Neural cell (in vitro differentiated cells): ENCODE data around the gene NUP210L. TPM values are rescaled to one million over a fixed set of nuclear protein-coding genes. Genes with fewer than 3 reads are reported as not detected.

ENCODE experiments used
- H2AFZ ChIP-seq: fragments of 200-600, 300-800 bp; sonication (generic), shearing (Covaris generic); 2 replicates; pipeline ENCODE4 v1.6.0; 2014; ENCODE audit warnings: low read depth, mild to moderate bottlenecking, antibody characterized with exemption, low read length, moderate library complexity
- H3F3A ChIP-seq: fragments of 200-600 bp; shearing (Covaris generic); 2 replicates; pipeline ENCODE4 v1.6.1; 2016; ENCODE audit warnings: mild to moderate bottlenecking, moderate library complexity, mixed read lengths, antibody characterized with exemption, low read length; ENCODE audit not compliant: insufficient read depth, poor library complexity, severe bottlenecking
- H3K27ac ChIP-seq: fragments of 200-600, 300-800 bp; sonication (generic), shearing (Covaris generic); 2 replicates; pipeline ENCODE4 v1.5.1; 2014; ENCODE audit warnings: mild to moderate bottlenecking, low read length, moderate library complexity
- H3K27me3 ChIP-seq: fragments of 300-800, 200-600 bp; sonication (generic), shearing (Covaris generic); 2 replicates; pipeline ENCODE4 v1.6.0; 2014; ENCODE audit warnings: mild to moderate bottlenecking, low read depth, low read length, moderate library complexity; ENCODE audit not compliant: insufficient read depth
- H3K36me3 ChIP-seq: fragments of 300-800, 200-600 bp; sonication (generic), shearing (Covaris generic); 2 replicates; pipeline ENCODE4 v1.5.1; 2014; ENCODE audit warnings: mild to moderate bottlenecking, antibody characterized with exemption, low read length, moderate library complexity; ENCODE audit not compliant: insufficient read depth
- H3K4me2 ChIP-seq: fragments of 300-800, 200-600 bp; sonication (generic), shearing (Covaris generic); 2 replicates; pipeline ENCODE4 v1.6.0; 2014; ENCODE audit warnings: mild to moderate bottlenecking, low read length
- H3K4me3 ChIP-seq: fragments of 300-800, 200-600 bp; sonication (generic), shearing (Covaris generic); 2 replicates; pipeline ENCODE4 v1.5.1; 2014; ENCODE audit warnings: mild to moderate bottlenecking, low read length, moderate library complexity
- H3K79me2 ChIP-seq: fragments of 200-600 bp; shearing (Covaris generic); replicated peaks from 2 replicates; pipeline ENCODE4 v1.6.0; 2014; ENCODE audit warnings: mild to moderate bottlenecking, low read length, moderate library complexity; ENCODE audit not compliant: insufficient read depth
- H3K9ac ChIP-seq: fragments of 300-800, 200-600 bp; sonication (generic), shearing (Covaris generic); 2 replicates; pipeline ENCODE4 v1.6.1; 2016; ENCODE audit warnings: mild to moderate bottlenecking, low read length, mixed read lengths
- H3K9me2 ChIP-seq: fragments of 200-600 bp; shearing (Covaris generic); 2 replicates; pipeline ENCODE4 v1.6.1; 2016; ENCODE audit warnings: mild to moderate bottlenecking, low read length, mixed read lengths; ENCODE audit not compliant: insufficient read depth
- H3K9me3 ChIP-seq: fragments of 200-600, 300-800 bp; sonication (generic), shearing (Covaris generic); 2 replicates; pipeline ENCODE4 v1.6.1; 2016; ENCODE audit warnings: mild to moderate bottlenecking, mixed run types, low read length, moderate library complexity, mixed read lengths
- H4K20me1 ChIP-seq: fragments of 200-600 bp; shearing (Covaris generic); 2 replicates; pipeline ENCODE4 v1.6.1; 2016; ENCODE audit warnings: mild to moderate bottlenecking, mixed run types; ENCODE audit not compliant: insufficient read depth
- CTCF ChIP-seq: fragments of 450-650 bp; IDR thresholded peaks from 2 replicates; pipeline ENCODE4 v1.5.1; 2014; ENCODE audit warnings: antibody characterized with exemption, mild to moderate bottlenecking, moderate library complexity; ENCODE audit not compliant: poor library complexity, severe bottlenecking
- EP300 ChIP-seq: fragments of 450-650 bp; conservative IDR thresholded peaks from 2 replicates; pipeline ENCODE4 v1.6.1; 2014; ENCODE audit warnings: antibody characterized with exemption, mild to moderate bottlenecking, moderate library complexity; ENCODE audit not compliant: poor library complexity, severe bottlenecking
- EZH2 ChIP-seq: fragments of 200-600, 300-800 bp; shearing (Covaris generic), sonication (generic); IDR thresholded peaks from 2 replicates; pipeline ENCODE4 v1.6.1; 2014; ENCODE audit warnings: antibody characterized with exemption, low read length, borderline replicate concordance, mild to moderate bottlenecking; ENCODE audit not compliant: insufficient read depth, poor library complexity, severe bottlenecking
- MXI1 ChIP-seq: fragments of 450-650 bp; conservative IDR thresholded peaks from 2 replicates; pipeline ENCODE4 v1.6.1; 2014; ENCODE audit warnings: antibody characterized with exemption, mild to moderate bottlenecking; ENCODE audit not compliant: poor library complexity, severe bottlenecking
- POLR2AphosphoS5 ChIP-seq: IDR thresholded peaks from 2 replicates; pipeline ENCODE4 v1.6.1; 2012
- RAD21 ChIP-seq: fragments of 450-650 bp; conservative IDR thresholded peaks from 2 replicates; pipeline ENCODE4 v1.6.1; 2014; ENCODE audit warnings: antibody characterized with exemption, mild to moderate bottlenecking, moderate library complexity
- REST ChIP-seq: IDR thresholded peaks from 2 replicates; pipeline ENCODE4 v1.6.1; 2012; ENCODE audit warnings: borderline replicate concordance
- SMC3 ChIP-seq: fragments of 450-650 bp; conservative IDR thresholded peaks from 2 replicates; pipeline ENCODE4 v1.6.1; 2014; ENCODE audit warnings: antibody characterized with exemption, mild to moderate bottlenecking, moderate library complexity; ENCODE audit not compliant: poor library complexity
- TAF1 ChIP-seq: IDR thresholded peaks from 2 replicates; pipeline ENCODE4 v1.6.1; 2012; ENCODE audit warnings: low read depth
- polyA plus RNA-seq: library from polyadenylated mRNA; depleted of rRNA; stranded (reverse); fragments of >200 nt; gene quantifications from 2 replicates; pipeline ENCODE4 v1.2.3, GENCODE V29; 2014

The NUP210L gene
- polyA plus RNA-seq, 1 donor from 2014 or later: 0.09 TPM

- H3K27me3 ChIP-seq: no peaks in the 10 kb centered on the region
- no peak overlapping the region for H3K27ac ChIP-seq
- H2AFZ ChIP-seq: no peak overlapping the region
- no peaks in the 10 kb centered on the region for H3K9me2 ChIP-seq
- H3K9me3 ChIP-seq: no peaks in the 10 kb centered on the region
- H3K4me3 ChIP-seq: peak overlapping the region; percentile 42
- no peaks in the 10 kb centered on the region for H3K36me3 ChIP-seq
- no peaks in the 10 kb centered on the region for H3F3A ChIP-seq
- no peak overlapping the region for H3K4me2 ChIP-seq
- no peak overlapping the region for H3K9ac ChIP-seq
- TF ChIP-seq REST (no peak), RAD21 (no peak), EZH2 (no peak), TAF1 (no peak), POLR2AphosphoS5 (no peak), SMC3 (no peak), MXI1 (no peak), CTCF (no peak), EP300 (no peak)
- H4K20me1 ChIP-seq: no peaks in the 10 kb centered on the region
- H3K79me2 ChIP-seq: peaks cover 66% of the 10 kb centered on the region
Measured at GRCh38 chr1:154178911-154179811, 24.3 kb upstream of the NUP210L start.

GRCh38 chr1:154178013-154178412, 23.1 kb upstream of the NUP210L start:
- H4K20me1 ChIP-seq: no peaks in the 10 kb centered on the region
- H3K9me3 ChIP-seq: no peaks in the 10 kb centered on the region
- H3K9me2 ChIP-seq: no peaks in the 10 kb centered on the region
- H3K9ac ChIP-seq: peak overlapping the region; percentile 24
- peak overlapping the region; percentile 42 for H3K4me3 ChIP-seq
- peak overlapping the region; percentile 24 for H3K27ac ChIP-seq
- no peaks in the 10 kb centered on the region for H3F3A ChIP-seq
- no peak for TF ChIP-seq MXI1
- no peak for TF ChIP-seq SMC3
- no peak for TF ChIP-seq CTCF
- no peak overlapping the region for H2AFZ ChIP-seq
- H3K36me3 ChIP-seq: no peaks in the 10 kb centered on the region
- H3K79me2 ChIP-seq: peaks cover 66% of the 10 kb centered on the region
- H3K4me2 ChIP-seq: no peak overlapping the region
- no peaks in the 10 kb centered on the region for H3K27me3 ChIP-seq
